MCF 10A (cell line): ENCODE results near the gene LOXL3. TPM values are rescaled to one million over a fixed set of nuclear protein-coding genes. Genes with fewer than 3 reads are reported as not detected.

Source experiments
- BruUV-seq: library from RNA; stranded (reverse); fragments of 400-500 nt; replicated peaks from 2 replicates; lab custom pipeline; 2021; lab: Mats Ljungman, UMichigan
- CTCF ChIA-PET: fragments of 300-600 bp; sonication (Branson Sonifier 250); formaldehyde crosslinking; extraction: SDS; loops from one replicate; lab custom pipeline; 2021; ENCODE audit warnings: antibody characterized with exemption, inconsistent platforms; lab: Yijun Ruan, JAX
- POLR2A ChIA-PET: fragments of 300-600, 350-650 bp; sonication (Branson Sonifier 250); formaldehyde crosslinking; extraction: SDS; loops from one replicate; lab custom pipeline; 2020; ENCODE audit warnings: antibody characterized with exemption, inconsistent platforms; lab: Yijun Ruan, JAX
- DNase-seq: peaks from one replicate; pipeline ENCODE4 v3.0.0-alpha.2; 2018; ENCODE audit not compliant: unreplicated experiment
- H3K27ac Mint-ChIP-seq: one replicate; pipeline ENCODE4 v1.8.0; 2022; ENCODE audit warnings: mild to moderate bottlenecking, low read depth, mixed read lengths; ENCODE audit not compliant: unreplicated experiment
- H3K27me3 Mint-ChIP-seq: one replicate; pipeline ENCODE4 v1.8.0; 2022; ENCODE audit warnings: mixed read lengths; ENCODE audit not compliant: insufficient read depth, unreplicated experiment
- H3K36me3 Mint-ChIP-seq: one replicate; pipeline ENCODE4 v1.8.0; 2022; ENCODE audit warnings: mild to moderate bottlenecking, moderate library complexity, mixed read lengths; ENCODE audit not compliant: insufficient read depth, unreplicated experiment
- H3K4me1 Mint-ChIP-seq: one replicate; pipeline ENCODE4 v1.8.0; 2022; ENCODE audit warnings: mixed read lengths; ENCODE audit not compliant: insufficient read depth, unreplicated experiment
- H3K4me3 Mint-ChIP-seq: one replicate; pipeline ENCODE4 v1.8.0; 2022; ENCODE audit warnings: mild to moderate bottlenecking, moderate library complexity, mixed read lengths; ENCODE audit not compliant: unreplicated experiment
- H3K9me3 Mint-ChIP-seq: one replicate; pipeline ENCODE4 v1.8.0; 2022; ENCODE audit warnings: mixed read lengths; ENCODE audit not compliant: unreplicated experiment
- intact Hi-C: fragments of 100-400 bp; cut with micrococcal nuclease; formaldehyde crosslinking; loops from 2 replicates; pipeline ENCODE4 v1.14.1; 2022
- total RNA-seq: library from RNA; stranded (reverse); gene quantifications from 2 replicates; pipeline ENCODE4 v1.2.3, GENCODE V29; 2022
- TF ChIP-seq, protein P1 (sequence below): fragments of 200-600 bp; IDR thresholded peaks from one replicate; pipeline ENCODE4 v1.8.0; 2022; ENCODE audit warnings: antibody characterized with exemption, mild to moderate bottlenecking; ENCODE audit not compliant: unreplicated experiment

LOXL3 gene
- total RNA-seq, 1 experiment from 2014 or later: 0.93 TPM

- POLR2A ChIA-PET: interaction anchor here (0.6 to 5.3 kb wide), 7 partner anchors 47 to 342 kb away, joined by 3 to 46 read pairs (median 4); partner anchors contain the start of genes AUP1, CCDC142, HTRA2 and MRPL53
- Mint-ChIP-seq H3K27me3 (peaks cover 4% of the 10 kb centered on the region), H3K9me3 (no peaks in the 10 kb centered on the region), H3K36me3 (no peaks in the 10 kb centered on the region), H3K4me3 (no peak overlapping the region), H3K27ac (no peak overlapping the region), H3K4me1 (peaks cover 8% of the 10 kb centered on the region)
- peak; percentile 78 for DNase-seq
- CTCF ChIA-PET: interaction anchor here (0.6 to 11.6 kb wide), 38 partner anchors 12 to 1695 kb away, joined by 3 to 203 read pairs (median 5); partner anchors contain the start of genes AUP1, CCDC142, DQX1 and HTRA2
- no TSS peak for BruUV-seq
- intact Hi-C loops: loop anchor here (1.0 to 5.0 kb wide), 5 partner anchors 40 to 335 kb away; partner anchors contain the start of genes PCGF1 and TTC31
- TF ChIP-seq, protein P1, sequence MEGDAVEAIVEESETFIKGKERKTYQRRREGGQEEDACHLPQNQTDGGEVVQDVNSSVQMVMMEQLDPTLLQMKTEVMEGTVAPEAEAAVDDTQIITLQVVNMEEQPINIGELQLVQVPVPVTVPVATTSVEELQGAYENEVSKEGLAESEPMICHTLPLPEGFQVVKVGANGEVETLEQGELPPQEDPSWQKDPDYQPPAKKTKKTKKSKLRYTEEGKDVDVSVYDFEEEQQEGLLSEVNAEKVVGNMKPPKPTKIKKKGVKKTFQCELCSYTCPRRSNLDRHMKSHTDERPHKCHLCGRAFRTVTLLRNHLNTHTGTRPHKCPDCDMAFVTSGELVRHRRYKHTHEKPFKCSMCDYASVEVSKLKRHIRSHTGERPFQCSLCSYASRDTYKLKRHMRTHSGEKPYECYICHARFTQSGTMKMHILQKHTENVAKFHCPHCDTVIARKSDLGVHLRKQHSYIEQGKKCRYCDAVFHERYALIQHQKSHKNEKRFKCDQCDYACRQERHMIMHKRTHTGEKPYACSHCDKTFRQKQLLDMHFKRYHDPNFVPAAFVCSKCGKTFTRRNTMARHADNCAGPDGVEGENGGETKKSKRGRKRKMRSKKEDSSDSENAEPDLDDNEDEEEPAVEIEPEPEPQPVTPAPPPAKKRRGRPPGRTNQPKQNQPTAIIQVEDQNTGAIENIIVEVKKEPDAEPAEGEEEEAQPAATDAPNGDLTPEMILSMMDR: peak; percentile 71
Measured at GRCh38 chr2:74587664-74588277, 34.0 kb upstream of the LOXL3 start.

GRCh38 chr2:74585406-74586185 lies 31.9 kb upstream of the LOXL3 start:
- no TSS peak for BruUV-seq
- intact Hi-C loops: loop anchor here (5.0 kb wide), 2 partner anchors 38 to 333 kb away; no protein-coding TSS in a partner anchor
- H3K27ac Mint-ChIP-seq: no peak overlapping the region
- no peaks in the 10 kb centered on the region for H3K27me3 Mint-ChIP-seq
- H3K9me3 Mint-ChIP-seq: no peaks in the 10 kb centered on the region
- no peaks in the 10 kb centered on the region for H3K36me3 Mint-ChIP-seq
- H3K4me1 Mint-ChIP-seq: peaks cover 8% of the 10 kb centered on the region
- POLR2A ChIA-PET: interaction anchor here (0.6 to 5.3 kb wide), 7 partner anchors 10 to 121 kb away, joined by 3 to 34 read pairs (median 5); partner anchors contain the start of genes AUP1, HTRA2 and MOGS
- no peak for DNase-seq
- CTCF ChIA-PET: interaction anchor here (0.5 to 11.6 kb wide), 16 partner anchors 13 to 681 kb away, joined by 3 to 203 read pairs (median 11); partner anchors contain the start of genes AUP1, CCDC142, HTRA2 and PCGF1
- TF ChIP-seq, protein P1: no peak
- H3K4me3 Mint-ChIP-seq: no peak overlapping the region

GRCh38 chr2:74584088-74584645 lies 30.4 kb upstream of the LOXL3 start:
- no peak for DNase-seq
- Mint-ChIP-seq H3K4me3 (no peak overlapping the region), H3K36me3 (no peaks in the 10 kb centered on the region), H3K27me3 (no peaks in the 10 kb centered on the region), H3K27ac (no peak overlapping the region), H3K4me1 (peaks cover 8% of the 10 kb centered on the region), H3K9me3 (no peaks in the 10 kb centered on the region)
- no TSS peak for BruUV-seq
- POLR2A ChIA-PET: interaction anchor here (1.0 to 1.2 kb wide), 3 partner anchors 11 to 102 kb away, joined by 3 to 5 read pairs (median 4); no protein-coding TSS in a partner anchor
- intact Hi-C loops: no loop called here
- TF ChIP-seq, protein P1: no peak
- CTCF ChIA-PET: interaction anchor here (0.6 to 11.6 kb wide), 8 partner anchors 11 to 447 kb away, joined by 3 to 203 read pairs (median 8); partner anchors contain the start of genes CCDC142 and TTC31
